UCSD-AML1 (cell line): ENCODE measurements around the gene GALNS.

Experiments used
- DNase-seq: peaks from one replicate; lab custom pipeline; 2025; ENCODE audit not compliant: unreplicated experiment; lab: John Stamatoyannopoulos, UW

GALNS gene

DNA sequence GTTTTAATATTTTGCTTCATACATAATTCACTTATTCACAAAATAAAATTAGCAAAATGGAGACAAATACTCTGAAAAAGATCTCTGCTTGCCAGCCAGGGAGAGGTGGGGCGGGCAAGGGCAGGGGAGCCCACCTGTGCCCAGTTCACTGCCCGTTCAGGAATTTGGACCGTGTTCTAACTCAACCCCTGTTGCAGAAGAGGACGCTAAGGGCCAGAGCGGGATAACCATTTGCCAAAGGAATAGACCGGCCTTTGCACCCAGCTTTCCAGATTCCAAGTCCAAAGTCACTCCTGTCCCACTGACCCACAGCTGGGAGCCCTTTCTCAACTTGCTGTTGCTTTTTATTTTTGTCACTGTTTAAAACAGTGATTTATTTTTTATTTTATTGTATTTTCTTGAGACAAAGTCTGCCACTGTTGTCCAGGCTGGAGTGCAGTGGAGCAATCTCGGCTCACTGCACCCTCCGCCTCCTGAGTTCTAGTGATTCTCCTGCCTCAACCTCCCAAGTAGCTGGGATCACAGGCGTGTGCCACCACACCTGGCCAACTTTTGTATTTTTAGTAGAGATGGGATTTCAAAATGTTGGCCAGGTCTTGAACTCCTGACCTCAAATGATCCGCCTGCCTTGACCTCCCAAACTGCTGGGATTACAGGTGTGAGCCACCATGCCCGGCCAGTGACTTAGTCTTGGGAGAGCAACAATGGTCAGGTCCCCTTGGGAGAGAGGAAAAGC, 69.0 kb downstream of the GALNS start:
- DNase-seq: no peak

GRCh38 chr16:88785106-88785924, 71.4 kb downstream of the GALNS start, which contains the start of gene PIEZO1:
TSS of gene PIEZO1 (minus strand) at chr16:88785220. CDS start at chr16:88784964, 256 bp downstream.
- peak; percentile 84 for DNase-seq

GRCh38 chr16:88784856-88785105, 72.0 kb downstream of the GALNS start:
- DNase-seq: no peak

DNA sequence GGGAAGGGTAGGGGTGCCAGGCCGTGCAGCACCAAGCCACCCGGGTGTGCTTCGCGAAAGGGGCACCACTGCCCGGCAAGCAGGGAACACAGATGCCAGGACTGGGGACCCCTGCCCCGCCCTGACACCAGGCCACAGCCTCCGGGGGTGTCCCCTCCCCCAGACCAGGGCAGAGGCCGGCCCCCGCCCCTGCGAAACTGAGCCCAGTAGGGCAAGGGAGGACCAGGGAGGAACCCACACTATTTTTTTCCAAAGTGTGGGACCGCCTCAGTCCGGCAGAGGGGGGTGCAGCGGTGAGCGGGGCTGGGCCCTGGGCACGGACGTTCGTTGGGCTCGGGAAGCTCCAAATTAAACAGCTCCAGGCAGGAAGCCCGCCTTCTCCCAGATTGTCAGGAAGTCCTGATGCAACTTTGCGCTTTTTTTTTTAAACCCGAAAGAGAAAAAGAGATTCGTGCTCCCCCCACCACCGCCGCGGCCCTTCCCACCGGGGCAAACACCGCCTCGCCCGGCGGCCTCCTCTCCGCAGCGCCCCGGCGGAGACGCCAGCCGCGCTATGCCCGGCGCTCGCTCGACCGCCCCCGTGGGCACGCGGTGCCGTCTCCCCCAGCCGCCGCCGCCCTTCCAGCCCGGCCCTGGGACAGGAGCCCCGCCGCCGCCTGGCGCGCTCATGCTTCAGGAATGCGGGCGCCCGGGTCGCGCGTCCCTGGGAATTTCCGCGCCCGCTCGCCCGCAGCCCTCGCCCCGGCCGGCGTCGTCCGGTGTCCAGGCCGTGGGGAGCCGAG, 72.5 kb downstream of the GALNS start:
- DNase-seq: peak; percentile 74

DNA sequence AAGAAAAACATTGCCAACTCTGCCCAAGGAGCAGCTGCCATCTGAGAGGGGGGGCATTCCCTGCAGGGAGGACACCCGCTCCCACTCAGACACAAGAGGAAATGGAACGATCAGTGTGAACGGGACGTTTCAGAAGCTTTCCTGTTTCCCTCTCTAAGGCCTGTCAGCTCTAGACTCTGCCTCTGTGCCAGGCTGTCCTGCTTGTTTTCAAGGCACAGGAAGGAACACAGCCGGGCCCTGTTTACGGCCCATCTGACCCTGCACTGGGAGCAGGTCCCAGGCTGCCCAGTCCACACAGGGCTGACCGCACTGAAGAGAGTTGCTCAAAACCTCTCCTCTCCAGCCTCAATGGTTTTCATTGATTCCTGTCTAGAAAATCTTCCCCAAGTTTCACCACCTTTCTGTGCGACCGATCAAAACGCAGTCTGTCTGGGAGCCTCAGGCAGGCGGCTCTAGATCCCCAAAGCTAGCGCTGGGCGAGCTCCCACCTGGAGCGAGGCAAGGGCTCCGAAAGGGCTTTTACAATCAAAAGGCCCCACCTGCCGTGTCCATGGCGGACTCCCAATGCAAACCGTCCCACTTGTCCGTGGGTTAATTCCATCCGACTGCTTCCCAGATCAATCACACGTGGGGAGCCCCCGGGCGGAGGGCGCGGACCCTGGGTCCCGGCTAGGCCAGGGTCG, 73.2 kb downstream of the GALNS start:
- peak; percentile 45 for DNase-seq

GRCh38 chr16:88782454-88783390, 74.0 kb downstream of the GALNS start:
- DNase-seq: no peak

GRCh38 chr16:88781140-88782077, 75.3 kb downstream of the GALNS start:
- peak; percentile 52 for DNase-seq

DNA sequence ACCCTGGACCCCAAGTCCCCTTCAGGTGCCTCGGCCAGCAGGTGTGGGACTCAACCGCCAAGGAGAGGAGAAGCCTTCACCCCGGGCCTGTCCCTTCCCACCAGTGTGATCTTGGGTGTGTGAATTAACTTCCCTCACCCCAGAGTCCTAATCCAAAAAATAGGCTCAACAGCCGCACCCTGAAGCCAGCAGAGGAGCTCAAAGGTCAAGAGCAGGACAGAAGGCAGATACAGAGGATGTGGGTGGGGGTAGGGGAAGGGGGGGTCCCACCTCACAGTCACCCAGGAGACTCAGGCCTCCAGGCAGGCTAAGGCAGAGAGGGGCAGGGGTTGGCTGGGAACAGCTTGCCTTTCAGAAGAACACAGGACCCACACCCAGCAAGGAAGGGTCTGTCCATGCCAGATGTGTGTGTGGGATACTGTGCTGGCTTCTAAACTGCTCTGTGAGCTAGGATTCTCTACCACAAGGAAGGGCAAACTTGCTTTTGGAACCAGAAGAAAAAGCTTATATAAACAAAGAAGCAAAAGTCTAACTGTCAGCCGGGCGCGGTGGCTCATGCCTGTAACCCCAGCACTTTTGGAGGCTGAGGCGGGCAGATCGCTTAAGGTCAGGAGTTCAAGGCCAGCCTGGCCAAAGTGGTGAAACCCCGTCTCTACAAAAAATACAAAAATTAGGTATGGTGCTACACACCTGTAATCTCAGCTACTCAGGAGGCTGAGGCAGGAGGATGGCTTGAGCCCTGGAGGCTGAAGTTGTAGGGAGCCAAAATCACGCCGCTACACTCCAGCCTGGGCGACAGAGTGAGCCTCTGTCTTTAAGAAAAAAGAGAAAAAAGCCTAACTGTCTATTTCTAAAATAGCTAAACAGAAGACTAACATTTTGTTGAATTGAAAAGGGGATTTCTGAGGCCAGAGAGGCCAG, 76.3 kb downstream of the GALNS start:
- no peak for DNase-seq

DNA sequence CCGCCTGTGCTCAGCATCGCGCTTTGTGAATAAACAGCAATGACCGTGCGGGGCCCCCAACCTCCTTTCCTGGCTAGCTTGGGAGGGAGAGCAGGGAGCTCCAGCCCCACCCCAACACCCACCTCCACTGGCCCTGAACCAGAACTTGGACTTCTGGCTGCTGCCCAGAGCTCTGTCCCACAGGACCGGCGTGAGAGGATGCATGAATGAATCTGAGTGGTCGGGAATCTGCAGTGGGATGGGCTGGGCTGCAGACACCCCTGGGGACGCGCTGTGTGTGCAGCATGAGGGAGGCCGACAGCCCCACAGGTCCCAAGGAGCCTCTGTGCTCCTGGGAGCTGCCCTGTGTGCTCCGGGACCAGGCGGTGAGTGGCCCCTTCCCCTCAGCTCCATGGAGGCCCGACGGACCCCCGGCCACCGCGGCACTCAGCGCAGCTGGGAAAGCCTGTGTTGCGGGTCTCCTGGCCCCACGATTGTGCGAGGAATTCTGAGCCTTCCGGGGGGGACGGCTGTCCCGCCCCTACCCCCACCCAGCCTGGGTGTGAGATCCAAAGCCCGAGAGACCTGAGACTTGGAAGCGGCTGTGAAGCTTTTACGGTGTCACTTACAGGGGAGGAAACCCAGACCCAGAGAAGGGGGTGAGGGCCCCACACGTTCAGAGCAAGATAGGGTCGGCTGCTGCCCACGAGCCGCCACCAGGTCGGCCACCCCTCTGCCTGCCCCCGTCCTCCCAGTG, 77.2 kb downstream of the GALNS start:
- DNase-seq: no peak

- no peak for DNase-seq
Observed at GRCh38 chr16:88778541-88779065, 78.1 kb downstream of the GALNS start.

DNA sequence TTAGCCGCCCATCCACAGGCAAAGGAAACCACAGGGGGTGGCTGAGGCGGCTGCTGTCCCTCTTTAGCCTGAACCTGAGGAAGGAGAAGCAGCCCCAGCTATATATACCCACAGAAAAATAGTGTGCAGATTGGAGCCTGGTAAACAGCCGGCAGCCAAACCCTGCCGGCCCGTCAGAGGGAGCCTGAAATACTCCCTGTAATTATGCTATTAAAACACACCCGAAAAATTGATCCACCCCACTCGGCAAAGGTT, 78.5 kb downstream of the GALNS start:
- DNase-seq: no peak

DNA sequence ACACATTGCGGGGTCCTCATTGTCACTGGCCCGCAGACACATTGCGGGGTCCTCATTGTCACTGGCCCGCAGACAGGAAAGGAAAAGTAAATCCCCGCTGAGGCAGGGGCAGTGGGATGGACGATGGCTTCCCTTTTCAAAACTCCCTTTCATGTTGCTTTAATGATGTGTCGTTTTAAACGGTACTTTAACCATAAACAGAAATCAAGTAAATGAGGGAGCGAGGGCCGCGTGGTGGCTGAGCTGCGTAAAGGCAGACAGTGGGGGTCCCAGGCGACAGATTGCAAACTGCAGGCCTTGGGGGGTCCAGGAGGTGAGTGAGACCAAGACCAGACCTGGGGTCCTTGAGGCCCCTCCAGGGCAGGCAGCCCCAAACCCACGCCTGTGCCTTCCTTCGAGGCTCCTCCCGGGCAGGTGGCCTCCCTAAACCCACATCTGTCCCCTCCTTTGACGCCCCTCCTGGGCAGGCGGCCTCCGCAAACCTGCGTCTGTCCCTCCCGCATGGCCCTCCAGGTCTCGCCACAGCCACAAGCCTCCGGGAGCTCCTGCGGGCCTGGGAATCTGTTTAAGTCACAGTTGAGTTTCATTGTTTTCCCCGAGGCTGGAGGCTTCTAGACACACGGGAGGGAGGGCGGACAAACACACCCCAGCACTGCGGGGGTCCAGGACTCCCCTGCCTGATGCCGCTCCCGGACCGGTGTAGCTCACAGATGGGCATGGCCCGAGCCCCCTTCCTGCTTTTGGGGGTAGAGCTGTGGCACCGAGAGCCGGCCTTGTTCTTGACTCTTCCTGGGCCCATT, 79.1 kb downstream of the GALNS start:
- DNase-seq: peak; percentile 39

- no peak for DNase-seq
Observed at GRCh38 chr16:88775825-88776224, 80.9 kb downstream of the GALNS start.

DNA sequence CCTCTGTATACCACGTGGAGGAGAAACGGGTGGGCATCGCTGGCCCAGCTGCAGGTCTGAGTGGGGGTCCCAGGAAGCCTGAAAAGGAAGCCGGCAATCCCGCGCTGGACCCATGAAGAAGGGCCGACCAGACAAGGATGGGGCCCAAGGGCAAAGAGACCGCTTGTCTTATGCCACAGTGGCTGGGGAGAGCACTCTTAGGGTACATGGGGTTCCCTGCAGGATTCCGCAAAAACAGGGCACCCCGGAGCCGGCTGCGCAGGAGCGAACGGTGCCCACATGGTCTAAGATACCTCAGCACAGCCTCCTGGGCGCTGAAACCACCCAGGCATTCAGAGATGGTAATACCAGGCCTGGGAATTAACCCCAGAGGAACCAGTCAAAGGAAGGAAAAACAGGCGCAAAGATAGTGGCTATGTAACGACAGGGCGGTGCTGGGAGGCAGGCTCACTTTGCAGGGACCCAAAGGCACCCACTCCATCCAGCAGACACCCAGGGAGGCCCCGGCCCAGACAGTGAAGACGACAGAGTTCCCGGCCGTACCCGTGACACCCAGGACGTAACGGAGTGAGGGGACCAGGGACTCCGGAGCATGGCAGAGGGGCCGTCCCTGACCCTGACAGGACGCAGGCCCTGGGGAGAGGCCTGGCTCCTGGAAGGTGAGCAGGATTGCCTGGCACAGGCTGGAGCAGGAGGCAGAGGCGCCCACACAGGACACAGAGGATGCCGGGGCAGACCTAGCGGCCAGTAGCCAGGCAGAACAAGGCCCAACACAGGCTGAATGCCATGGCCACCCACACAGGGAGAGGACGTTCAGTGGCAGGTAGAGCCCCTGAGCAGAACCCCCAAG, 82.0 kb downstream of the GALNS start:
- DNase-seq: no peak

DNA sequence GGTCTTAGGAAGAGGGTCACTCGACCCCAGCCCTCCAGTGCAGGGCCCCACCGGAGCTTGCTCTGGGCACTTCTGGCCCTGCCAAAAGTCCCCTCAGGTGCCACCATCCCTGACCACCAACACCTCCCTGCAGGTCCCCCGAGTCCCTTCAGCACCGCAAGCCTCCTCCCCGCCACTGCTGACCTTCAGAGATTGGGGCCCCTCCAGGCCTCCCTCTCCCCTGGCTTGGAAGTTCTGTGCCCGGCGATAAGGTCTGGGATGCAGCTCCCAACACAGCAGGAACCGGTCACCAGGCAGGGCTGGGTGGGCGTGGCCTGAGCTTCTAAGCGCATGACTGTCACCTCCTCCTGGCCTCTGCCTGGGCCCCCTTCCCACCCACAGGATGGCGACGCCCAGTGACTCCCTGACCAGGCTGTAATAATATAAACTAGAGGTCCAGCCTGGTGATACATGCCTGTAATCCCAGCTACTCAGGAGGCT, 82.9 kb downstream of the GALNS start:
- peak; percentile 43 for DNase-seq
